Suprapubic skin (tissue), 4 donors: ENCODE data around the gene SNX14. TPM values are rescaled to one million over a fixed set of nuclear protein-coding genes. Genes with fewer than 3 reads are reported as not detected.

Experiments
- DNase-seq, 2 donors: peaks; one replicate each; pipeline ENCODE4 v3.0.0-alpha.2; 2019; ENCODE audit warnings: low spot score in 2 of 2
- H3K27ac ChIP-seq: fragments of 200-600 bp; sonication (generic); one replicate; pipeline ENCODE4 v1.5.1; 2019
- H3K27me3 ChIP-seq: fragments of 200-600 bp; sonication (generic); one replicate; pipeline ENCODE4 v1.5.1; 2019
- H3K36me3 ChIP-seq: fragments of 200-600 bp; sonication (generic); one replicate; pipeline ENCODE4 v1.5.1; 2019
- H3K4me1 ChIP-seq: fragments of 200-600 bp; sonication (generic); one replicate; pipeline ENCODE4 v1.5.1; 2019
- H3K4me3 ChIP-seq: fragments of 200-600 bp; sonication (generic); one replicate; pipeline ENCODE4 v1.5.1; 2019; ENCODE audit warnings: mild to moderate bottlenecking
- H3K9me3 ChIP-seq: fragments of 200-600 bp; sonication (generic); one replicate; pipeline ENCODE4 v1.5.1; 2019
- CTCF ChIP-seq, 2 donors: fragments of 200-600 bp in 1 of 2; fragments of 450-650 bp in 1 of 2; sonication (generic) in 1 of 2; IDR thresholded peaks; one replicate each; pipeline ENCODE4 v1.5.1; 2016 to 2019; ENCODE audit warnings: antibody characterized with exemption in 2 of 2, mild to moderate bottlenecking in 1 of 2, moderate library complexity in 1 of 2
- EP300 ChIP-seq: sonication (generic); formaldehyde crosslinking; IDR thresholded peaks from one replicate; pipeline ENCODE4 v1.6.1; 2017; ENCODE audit warnings: antibody characterized with exemption
- POLR2A ChIP-seq, 2 donors: fragments of 450-650 bp; IDR thresholded peaks; one replicate each; pipeline ENCODE4 v1.6.1; 2017; ENCODE audit warnings: antibody characterized with exemption in 2 of 2, mild to moderate bottlenecking in 2 of 2, moderate library complexity in 2 of 2
- POLR2AphosphoS5 ChIP-seq, 3 donors: sonication (generic); formaldehyde crosslinking; IDR thresholded peaks; one replicate each; pipeline ENCODE4 v1.6.1; 2017; ENCODE audit warnings: antibody characterized with exemption in 3 of 3
- WGBS: methylation state at CpG from one replicate; pipeline ENCODE4 v1.1.5; 2018; 5-methylcytosine and 5-hydroxymethylcytosine counted together
- total RNA-seq, 4 donors: library from RNA; depleted of rRNA; stranded (reverse); fragments of >200 nt; gene quantifications; one replicate each; pipeline ENCODE4 v1.1.0, GENCODE V29; 2016

The SNX14 gene
- total RNA-seq, 4 donors from 2014 or later, result 30.3 to 125 (median 47.8) TPM

GRCh38 chr6:85614780-85615179 lies 21.1 kb upstream of the SNX14 start:
- H3K27ac ChIP-seq, result no peak overlapping the region
- no peak overlapping the region for H3K4me3 ChIP-seq
- H3K4me1 ChIP-seq, result no peaks in the 10 kb centered on the region
- no peak for TF ChIP-seq POLR2AphosphoS5 (IDR thresholded peaks at IDR 0.05)
- TF ChIP-seq EP300, result no peak
- no peak for TF ChIP-seq CTCF (IDR thresholded peaks at IDR 0.05)
- no peak for TF ChIP-seq POLR2A (IDR thresholded peaks at IDR 0.05)
- no peak for DNase-seq
- H3K9me3 ChIP-seq, result no peaks in the 10 kb centered on the region
- H3K27me3 ChIP-seq, result no peaks in the 10 kb centered on the region
- peaks cover 85% of the 10 kb centered on the region for H3K36me3 ChIP-seq
- 97% methylated on average over 17 of the region's 17 CpGs for WGBS

GRCh38 chr6:85612690-85613474 lies 19.2 kb upstream of the SNX14 start:
- H3K4me1 ChIP-seq, result no peaks in the 10 kb centered on the region
- TF ChIP-seq EP300 (no peak), POLR2A (IDR thresholded peaks at IDR 0.05) (no peak), CTCF (IDR thresholded peaks at IDR 0.05) (no peak), POLR2AphosphoS5 (IDR thresholded peaks at IDR 0.05) (no peak)
- DNase-seq, result no peak
- no peaks in the 10 kb centered on the region for H3K27me3 ChIP-seq
- H3K36me3 ChIP-seq, result peaks cover 81% of the 10 kb centered on the region
- H3K27ac ChIP-seq, result no peak overlapping the region
- H3K4me3 ChIP-seq, result no peak overlapping the region
- WGBS, result 89% methylated on average over 4 of the region's 4 CpGs
- no peaks in the 10 kb centered on the region for H3K9me3 ChIP-seq

GRCh38 chr6:85610182-85610895 lies 16.7 kb upstream of the SNX14 start:
- Histone ChIP-seq H3K27me3 (no peaks in the 10 kb centered on the region), H3K27ac (no peak overlapping the region), H3K36me3 (peaks cover 63% of the 10 kb centered on the region), H3K4me1 (no peaks in the 10 kb centered on the region), H3K9me3 (no peaks in the 10 kb centered on the region), H3K4me3 (no peak overlapping the region)
- no peak for DNase-seq
- 89% methylated on average over 2 of the region's 2 CpGs for WGBS
- TF ChIP-seq CTCF (IDR thresholded peaks at IDR 0.05) (no peak), POLR2A (IDR thresholded peaks at IDR 0.05) (no peak), EP300 (no peak), POLR2AphosphoS5 (IDR thresholded peaks at IDR 0.05) (no peak)

GRCh38 chr6:85602100-85602499 lies 8.4 kb upstream of the SNX14 start:
- H3K27ac ChIP-seq, result no peak overlapping the region
- DNase-seq, result no peak
- TF ChIP-seq POLR2AphosphoS5 (IDR thresholded peaks at IDR 0.05) (no peak), CTCF (IDR thresholded peaks at IDR 0.05) (no peak), POLR2A (IDR thresholded peaks at IDR 0.05) (no peak)
- H3K27me3 ChIP-seq, result no peaks in the 10 kb centered on the region
- no peak overlapping the region for H3K4me3 ChIP-seq
- H3K4me1 ChIP-seq, result no peaks in the 10 kb centered on the region
- 86% methylated on average over 4 of the region's 4 CpGs for WGBS
- H3K9me3 ChIP-seq, result no peaks in the 10 kb centered on the region
- H3K36me3 ChIP-seq, result no peaks in the 10 kb centered on the region

GRCh38 chr6:85600713-85601313 lies 7.2 kb upstream of the SNX14 start:
- WGBS, result 80% methylated on average over 11 of the region's 11 CpGs
- Histone ChIP-seq H3K9me3 (no peaks in the 10 kb centered on the region), H3K4me3 (no peak overlapping the region), H3K27ac (no peak overlapping the region), H3K4me1 (no peaks in the 10 kb centered on the region), H3K27me3 (no peaks in the 10 kb centered on the region), H3K36me3 (no peaks in the 10 kb centered on the region)
- peak in 1 of 2 donors; percentile 72 for DNase-seq
- TF ChIP-seq POLR2A (IDR thresholded peaks at IDR 0.05) (no peak), CTCF (IDR thresholded peaks at IDR 0.05) (no peak), POLR2AphosphoS5 (IDR thresholded peaks at IDR 0.05) (no peak), EP300 (no peak)
